Dedifferentiated amniotic fluid mesenchymal stem cell (primary cell): ENCODE results near the gene CCDC169.
"Not testable (repeated sequence)": the region's sequence is repeated elsewhere in the genome, so short reads cannot be mapped to it uniquely, and the experiment has no call there.

Source experiments
- DNase-seq: peaks from one replicate; pipeline ENCODE4 v3.0.0-alpha.2; 2016; ENCODE audit errors: extremely low spot score

Gene CCDC169

DNA sequence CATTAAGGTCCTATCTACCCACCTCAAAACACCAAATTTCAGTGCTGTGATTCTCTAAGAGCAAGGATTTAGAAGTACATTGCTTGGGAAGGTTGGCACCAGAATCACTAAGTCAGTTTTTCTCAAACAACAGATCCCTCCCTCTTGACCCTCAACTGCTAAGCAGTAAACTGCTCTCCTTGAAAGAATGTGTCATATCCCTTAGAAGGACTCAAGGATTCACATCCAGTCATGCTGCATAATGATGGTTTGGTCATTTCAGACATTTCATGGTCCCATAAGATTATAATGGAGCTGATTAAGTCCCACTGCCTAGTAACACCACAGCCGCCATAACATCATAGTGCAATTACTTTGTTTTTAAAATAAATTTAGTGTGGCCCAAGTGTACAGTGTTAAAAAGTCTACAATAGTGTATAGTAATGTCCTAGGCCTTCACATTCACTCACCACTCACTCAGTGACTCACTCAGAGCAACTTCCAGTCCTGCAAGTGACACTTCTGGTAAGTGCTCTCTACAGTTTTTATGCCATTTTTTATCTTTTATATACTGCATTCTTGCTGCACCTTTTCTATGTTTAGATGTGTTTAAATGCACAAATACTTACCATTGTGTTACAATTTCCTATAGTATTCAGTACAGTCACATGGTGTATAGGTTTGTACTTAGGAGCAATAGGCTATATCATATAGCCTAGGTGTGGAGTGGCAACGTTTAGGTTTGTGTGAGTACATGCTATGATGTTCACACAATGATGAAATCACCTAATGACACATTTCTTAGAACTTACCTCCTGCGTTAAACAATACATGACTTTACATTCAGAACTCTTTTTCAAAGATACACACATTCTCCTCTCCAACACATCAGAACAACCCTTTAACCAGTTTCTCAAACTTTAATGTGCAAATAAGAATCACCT, 15.7 kb upstream of the CCDC169 start:
- no peak for DNase-seq

GRCh38 chr13:36310417-36311108, 12.9 kb upstream of the CCDC169 start:
- DNase-seq, result no peak

- DNase-seq, result no peak
These were observed 4.7 kb upstream of the CCDC169 start for GRCh38 chr13:36302289-36302688.

- DNase-seq, result not testable (repeated sequence)
These were observed 1.9 kb upstream of the CCDC169 start for GRCh38 chr13:36299469-36299868.

DNA sequence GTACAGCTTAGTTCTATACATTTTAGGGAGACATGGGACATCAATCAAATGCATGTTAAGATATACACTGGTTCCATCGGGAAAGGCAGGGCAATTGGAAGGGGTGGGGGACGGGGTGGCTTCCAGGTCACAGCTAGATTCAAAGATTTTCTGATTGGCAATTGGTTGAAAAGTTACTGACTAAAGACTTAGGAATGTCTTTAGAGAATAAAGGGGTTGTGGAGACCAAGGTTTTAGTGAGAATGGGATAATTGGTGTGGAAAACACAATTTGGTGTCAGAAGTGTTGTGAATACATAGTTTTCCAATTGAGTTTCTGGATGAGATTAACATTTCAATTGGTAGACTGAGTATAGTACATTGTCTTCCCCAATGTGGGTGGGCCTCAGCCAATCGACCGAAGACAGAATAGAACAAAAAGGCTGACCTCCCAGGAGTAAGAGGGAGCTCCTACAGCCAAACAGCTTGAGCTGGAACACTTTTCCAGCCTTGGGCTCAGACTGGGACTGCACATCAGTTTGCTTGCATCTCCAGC, 988 bp upstream of the CCDC169 start:
- DNase-seq, result no peak

GRCh38 chr13:36294096-36294495, 3.5 kb downstream of the CCDC169 start:
- DNase-seq, result no peak

GRCh38 chr13:36293497-36293896, 4.1 kb downstream of the CCDC169 start:
- no peak for DNase-seq

- DNase-seq, result no peak
These were observed 8.7 kb downstream of the CCDC169 start for GRCh38 chr13:36288794-36289391.

DNA sequence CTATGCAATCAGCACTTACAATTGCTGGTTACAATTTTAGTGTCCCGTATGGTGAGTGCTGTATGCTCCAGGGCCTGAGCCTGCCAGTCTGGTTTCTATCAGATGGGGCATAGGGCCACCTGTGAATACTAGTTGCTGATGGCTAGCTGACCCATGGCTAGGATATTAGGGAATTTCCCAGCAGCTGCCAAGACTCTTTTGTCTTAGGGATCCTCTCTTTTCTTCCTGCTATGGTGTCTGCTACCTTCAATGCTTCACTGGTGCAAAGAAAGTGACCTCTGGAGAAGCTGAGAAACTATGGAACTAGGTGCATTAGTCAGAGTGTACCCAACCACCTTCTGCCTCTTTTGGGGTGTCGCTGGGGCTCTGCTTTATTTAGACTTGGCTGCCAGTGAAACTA, 11.6 kb downstream of the CCDC169 start:
- DNase-seq, result no peak

- DNase-seq, result peak; percentile 64
These were observed 14.7 kb downstream of the CCDC169 start for GRCh38 chr13:36282821-36283432.

DNA sequence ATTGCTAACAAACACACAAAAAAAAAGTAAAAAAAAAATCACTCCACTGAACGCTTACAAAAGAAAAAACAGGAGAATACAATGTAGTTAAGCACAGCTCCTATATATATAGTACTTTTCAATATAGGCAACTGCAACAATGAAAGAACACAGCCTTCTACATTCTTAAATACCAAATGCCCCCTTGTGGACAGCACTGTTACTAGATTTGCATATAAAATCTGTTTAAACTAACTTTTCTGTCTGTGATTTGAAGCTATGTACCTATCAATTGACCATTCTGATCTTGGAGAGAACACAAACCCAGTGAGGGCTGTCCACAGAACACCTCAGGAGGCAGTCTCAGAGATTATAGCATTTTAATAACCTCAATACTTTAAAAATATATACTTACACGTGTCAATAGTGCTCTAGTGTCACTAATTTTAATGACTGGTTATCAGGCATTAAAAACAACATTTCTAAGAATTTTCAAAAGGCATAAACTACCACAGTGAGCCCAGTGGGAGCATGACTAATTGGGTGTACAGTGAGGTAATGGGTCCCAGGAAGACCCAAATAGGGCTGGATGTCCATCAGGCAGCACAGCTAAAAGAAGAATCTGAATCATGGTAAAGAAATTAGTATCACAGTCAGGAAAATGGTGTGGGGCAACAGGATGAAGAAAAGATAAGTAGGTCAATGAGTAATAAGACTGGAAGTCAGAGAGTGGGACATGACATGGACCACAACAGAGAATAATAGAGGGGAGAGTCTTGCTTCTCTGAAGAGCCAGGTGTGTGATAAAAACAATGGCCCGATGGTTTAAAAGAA, 22.2 kb downstream of the CCDC169 start:
- DNase-seq, result peak; percentile 82

- no peak for DNase-seq
These were observed 24.2 kb downstream of the CCDC169 start for GRCh38 chr13:36273431-36273830.

- no peak for DNase-seq
These were observed 35.6 kb downstream of the CCDC169 start for GRCh38 chr13:36261976-36262375.

GRCh38 chr13:36261011-36261410, 36.6 kb downstream of the CCDC169 start:
- no peak for DNase-seq

DNA sequence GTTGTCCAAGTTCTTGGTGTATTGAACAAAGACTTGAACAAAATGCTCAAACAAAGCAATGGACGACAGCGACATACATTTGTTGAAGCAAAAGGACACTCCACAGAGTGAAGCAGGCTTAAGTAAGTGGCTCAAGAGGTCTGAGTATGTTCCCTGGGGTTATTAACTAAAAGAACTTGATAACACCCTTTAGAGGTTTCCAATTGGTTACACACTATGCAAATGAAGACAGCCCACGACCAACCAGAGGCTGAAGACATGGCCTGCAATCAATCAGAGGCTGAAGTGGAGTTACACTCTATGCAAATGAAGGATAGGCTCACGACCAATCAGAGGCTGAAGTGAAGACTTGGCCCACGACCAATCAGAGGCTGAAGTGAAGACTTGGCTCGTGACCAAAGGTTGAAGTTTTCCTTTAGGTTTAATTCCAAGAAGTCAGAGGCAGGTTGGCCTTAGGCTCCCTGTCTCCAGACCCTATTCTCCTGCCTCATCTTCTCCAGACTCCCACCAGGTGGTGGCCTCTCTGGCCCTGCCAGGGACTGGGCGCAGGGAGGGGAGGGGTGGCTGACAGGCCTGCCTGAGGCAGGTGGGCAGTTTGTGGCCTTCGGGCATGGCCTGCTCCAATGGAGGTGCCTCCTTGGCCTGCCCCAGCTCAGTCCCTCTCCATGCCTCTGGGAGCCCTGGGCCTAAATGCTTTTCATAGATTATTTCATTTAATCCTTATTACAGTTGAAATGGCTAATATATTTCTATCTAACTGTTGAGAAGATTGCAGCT, 38.1 kb downstream of the CCDC169 start:
- DNase-seq, result no peak

GRCh38 chr13:36258831-36259230, 38.8 kb downstream of the CCDC169 start:
- no peak for DNase-seq

- no peak for DNase-seq
These were observed 46.1 kb downstream of the CCDC169 start for GRCh38 chr13:36251526-36251925.

GRCh38 chr13:36251017-36251416, 46.6 kb downstream of the CCDC169 start:
- DNase-seq, result no peak

GRCh38 chr13:36248700-36249099, 48.9 kb downstream of the CCDC169 start:
- no peak for DNase-seq

- DNase-seq, result no peak
These were observed 52.6 kb downstream of the CCDC169 start for GRCh38 chr13:36244990-36245389.
